Fibroblast of lung (primary cell): ENCODE results near the gene RAP1GAP2.

Experiments used
- EZH2 ChIP-seq: IDR thresholded peaks from 2 replicates; pipeline ENCODE4 v1.5.1; 2012; ENCODE audit warnings: low read length, control low read depth, mild to moderate bottlenecking; ENCODE audit errors: missing control alignments
- TF ChIP-seq, protein P1 (sequence below), 2 donors: IDR thresholded peaks in 1 of 2; conservative IDR thresholded peaks in 1 of 2; 1 replicate in 1 of 2; 2 replicates in 1 of 2; pipeline ENCODE4 v1.5.1; 2011 to 2012; ENCODE audit warnings: low read length in 2 of 2, control low read depth in 1 of 2, inconsistent platforms in 1 of 2, low read depth in 1 of 2, mild to moderate bottlenecking in 1 of 2

DNA sequence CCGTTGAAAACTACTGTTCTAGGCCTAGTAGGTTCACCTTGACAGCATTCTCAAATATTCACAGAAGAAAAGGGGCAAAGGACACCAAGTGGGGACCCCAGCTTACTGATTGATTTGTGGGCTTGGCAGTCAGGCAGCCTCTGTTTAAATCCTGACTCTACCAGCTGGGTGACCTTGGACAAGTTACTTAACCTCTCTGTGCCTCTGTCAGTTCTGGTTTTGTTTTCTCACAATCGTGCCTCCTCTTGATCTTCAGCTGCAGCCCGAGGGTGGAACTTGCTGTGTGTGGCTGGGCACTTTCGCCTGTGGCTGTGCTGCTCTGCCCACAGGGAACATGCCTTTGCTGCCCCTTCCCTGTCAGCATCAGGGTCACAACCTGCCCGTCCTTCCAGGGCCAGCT is 17.8 kb downstream of the RAP1GAP2 start:
- TF ChIP-seq, protein P1, sequence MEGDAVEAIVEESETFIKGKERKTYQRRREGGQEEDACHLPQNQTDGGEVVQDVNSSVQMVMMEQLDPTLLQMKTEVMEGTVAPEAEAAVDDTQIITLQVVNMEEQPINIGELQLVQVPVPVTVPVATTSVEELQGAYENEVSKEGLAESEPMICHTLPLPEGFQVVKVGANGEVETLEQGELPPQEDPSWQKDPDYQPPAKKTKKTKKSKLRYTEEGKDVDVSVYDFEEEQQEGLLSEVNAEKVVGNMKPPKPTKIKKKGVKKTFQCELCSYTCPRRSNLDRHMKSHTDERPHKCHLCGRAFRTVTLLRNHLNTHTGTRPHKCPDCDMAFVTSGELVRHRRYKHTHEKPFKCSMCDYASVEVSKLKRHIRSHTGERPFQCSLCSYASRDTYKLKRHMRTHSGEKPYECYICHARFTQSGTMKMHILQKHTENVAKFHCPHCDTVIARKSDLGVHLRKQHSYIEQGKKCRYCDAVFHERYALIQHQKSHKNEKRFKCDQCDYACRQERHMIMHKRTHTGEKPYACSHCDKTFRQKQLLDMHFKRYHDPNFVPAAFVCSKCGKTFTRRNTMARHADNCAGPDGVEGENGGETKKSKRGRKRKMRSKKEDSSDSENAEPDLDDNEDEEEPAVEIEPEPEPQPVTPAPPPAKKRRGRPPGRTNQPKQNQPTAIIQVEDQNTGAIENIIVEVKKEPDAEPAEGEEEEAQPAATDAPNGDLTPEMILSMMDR (conservative IDR thresholded peaks at IDR 0.05 in 1 of 2, IDR thresholded peaks at IDR 0.05 in 1 of 2; ENCODE audit: low read depth in 1 of 2, low read length in 2 of 2), result no peak
- TF ChIP-seq EZH2, result no peak
